Right atrium auricular region (tissue), 2 donors: ENCODE measurements around the gene PRDM11. TPM values are rescaled to one million over a fixed set of nuclear protein-coding genes. Genes with fewer than 3 reads are reported as not detected.

ENCODE experiments used
- DNase-seq: peaks from one replicate; pipeline ENCODE4 v3.0.0-alpha.2; 2019; ENCODE audit warnings: low spot score
- H3K27ac ChIP-seq, 2 donors: fragments of 200-600 bp; sonication (generic); 1 replicate in 1 of 2; 2 replicates in 1 of 2; pipeline ENCODE4 v1.5.1; 2016 to 2019
- H3K27me3 ChIP-seq, 2 donors: fragments of 200-600 bp; sonication (generic); one replicate each; pipeline versions ENCODE4 v1.5.1 to v1.6.0; 2017 to 2019
- H3K36me3 ChIP-seq: fragments of 200-600 bp; sonication (generic); one replicate; pipeline ENCODE4 v1.5.1; 2016
- H3K4me1 ChIP-seq, 2 donors: fragments of 200-600 bp; sonication (generic); one replicate each; pipeline versions ENCODE4 v1.5.1 to v1.6.0; 2017 to 2019
- H3K4me3 ChIP-seq, 2 donors: fragments of 200-600 bp; sonication (generic); 1 replicate in 1 of 2; 2 replicates in 1 of 2; pipeline ENCODE4 v1.5.1; 2017 to 2019; ENCODE audit warnings: mild to moderate bottlenecking in 1 of 2, moderate library complexity in 1 of 2
- H3K9me3 ChIP-seq, 2 donors: fragments of 200-600 bp; sonication (generic); one replicate each; pipeline ENCODE4 v1.5.1; 2019
- total RNA-seq, 2 donors: library from RNA; depleted of rRNA; stranded (reverse); fragments of >200 nt; gene quantifications; one replicate each; pipeline ENCODE4 v1.1.0, GENCODE V29; 2016
- TF ChIP-seq, protein P1 (sequence below), 2 donors: fragments of 200-600 bp; sonication (generic); IDR thresholded peaks; one replicate each; pipeline ENCODE4 v1.5.1; 2019; ENCODE audit warnings: antibody characterized with exemption in 2 of 2

The PRDM11 gene
- total RNA-seq, 2 donors from 2014 or later: 13.5 to 27.6 TPM

- Histone ChIP-seq H3K4me1 (no peaks in the 10 kb centered on the region), H3K27ac (no peak overlapping the region), H3K4me3 (no peak overlapping the region), H3K36me3 (peaks cover 4% of the 10 kb centered on the region), H3K27me3 (no peaks in the 10 kb centered on the region), H3K9me3 (no peaks in the 10 kb centered on the region)
- TF ChIP-seq, protein P1, sequence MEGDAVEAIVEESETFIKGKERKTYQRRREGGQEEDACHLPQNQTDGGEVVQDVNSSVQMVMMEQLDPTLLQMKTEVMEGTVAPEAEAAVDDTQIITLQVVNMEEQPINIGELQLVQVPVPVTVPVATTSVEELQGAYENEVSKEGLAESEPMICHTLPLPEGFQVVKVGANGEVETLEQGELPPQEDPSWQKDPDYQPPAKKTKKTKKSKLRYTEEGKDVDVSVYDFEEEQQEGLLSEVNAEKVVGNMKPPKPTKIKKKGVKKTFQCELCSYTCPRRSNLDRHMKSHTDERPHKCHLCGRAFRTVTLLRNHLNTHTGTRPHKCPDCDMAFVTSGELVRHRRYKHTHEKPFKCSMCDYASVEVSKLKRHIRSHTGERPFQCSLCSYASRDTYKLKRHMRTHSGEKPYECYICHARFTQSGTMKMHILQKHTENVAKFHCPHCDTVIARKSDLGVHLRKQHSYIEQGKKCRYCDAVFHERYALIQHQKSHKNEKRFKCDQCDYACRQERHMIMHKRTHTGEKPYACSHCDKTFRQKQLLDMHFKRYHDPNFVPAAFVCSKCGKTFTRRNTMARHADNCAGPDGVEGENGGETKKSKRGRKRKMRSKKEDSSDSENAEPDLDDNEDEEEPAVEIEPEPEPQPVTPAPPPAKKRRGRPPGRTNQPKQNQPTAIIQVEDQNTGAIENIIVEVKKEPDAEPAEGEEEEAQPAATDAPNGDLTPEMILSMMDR (IDR thresholded peaks at IDR 0.05): no peak
- no peak for DNase-seq
These were observed 86.1 kb downstream of the PRDM11 start for GRCh38 chr11:45232341-45233080.

DNA sequence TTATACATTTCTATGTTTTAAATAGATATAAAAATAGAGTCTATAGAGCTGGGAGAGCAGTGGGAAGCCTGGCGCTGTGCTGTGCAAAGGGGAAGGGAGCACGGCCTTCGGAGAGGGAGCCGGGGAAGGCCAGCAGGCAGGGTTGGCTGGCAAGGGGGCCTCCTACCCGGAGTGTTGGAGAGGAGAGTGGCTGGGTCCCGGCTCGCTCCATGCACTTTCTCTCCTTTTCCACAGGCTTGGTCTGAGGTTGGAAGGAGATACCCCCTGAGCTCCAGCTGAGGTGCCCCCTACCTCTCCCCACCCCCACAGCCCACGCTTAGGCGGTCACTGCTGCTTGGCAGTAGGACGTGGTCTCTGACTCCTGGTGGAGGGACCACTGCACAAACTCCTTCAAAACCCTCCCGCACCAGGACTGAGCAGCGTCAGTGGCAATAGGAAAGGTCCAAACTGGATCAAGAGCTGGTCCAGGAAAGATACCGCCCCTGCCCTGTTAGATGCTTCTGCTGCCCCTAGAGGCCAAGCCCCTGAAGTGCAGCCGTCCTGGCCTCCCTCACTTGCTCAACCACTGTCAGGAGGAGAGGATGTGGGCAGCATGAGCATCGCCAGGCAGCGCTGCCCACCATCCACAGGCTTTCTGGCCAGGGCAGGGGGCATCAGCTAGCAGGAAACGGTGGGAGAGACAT, 86.8 kb downstream of the PRDM11 start:
- TF ChIP-seq, protein P1 (IDR thresholded peaks at IDR 0.05): peak; percentile 77 to 91
- no peaks in the 10 kb centered on the region for H3K36me3 ChIP-seq
- no peaks in the 10 kb centered on the region for H3K27me3 ChIP-seq
- H3K4me3 ChIP-seq: no peak overlapping the region
- DNase-seq: peak; percentile 66
- H3K9me3 ChIP-seq: no peaks in the 10 kb centered on the region
- H3K27ac ChIP-seq: no peak overlapping the region
- no peaks in the 10 kb centered on the region for H3K4me1 ChIP-seq

DNA sequence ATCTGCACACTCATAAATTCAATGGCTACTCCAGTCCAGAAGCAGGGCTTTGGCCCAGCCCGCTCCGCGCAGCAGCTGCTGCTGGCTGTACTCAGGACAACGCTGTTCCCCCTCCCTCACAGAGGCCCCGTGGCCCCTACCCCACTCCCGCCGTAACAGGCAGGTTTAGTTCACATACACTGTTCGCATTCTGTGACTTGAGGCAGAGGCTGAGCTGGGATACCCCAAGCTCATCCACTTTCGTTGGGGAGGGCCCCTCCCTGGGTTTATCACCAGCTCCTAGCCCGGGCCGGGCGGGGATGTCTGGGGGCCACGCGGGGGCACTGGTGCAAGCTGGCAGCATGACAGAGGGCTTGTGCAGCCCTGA, 87.3 kb downstream of the PRDM11 start:
- H3K9me3 ChIP-seq: no peaks in the 10 kb centered on the region
- H3K36me3 ChIP-seq: no peaks in the 10 kb centered on the region
- no peak for DNase-seq
- no peaks in the 10 kb centered on the region for H3K27me3 ChIP-seq
- no peak overlapping the region for H3K4me3 ChIP-seq
- H3K4me1 ChIP-seq: no peaks in the 10 kb centered on the region
- no peak overlapping the region for H3K27ac ChIP-seq
- TF ChIP-seq, protein P1 (IDR thresholded peaks at IDR 0.05): peak; percentile 23 to 33

DNA sequence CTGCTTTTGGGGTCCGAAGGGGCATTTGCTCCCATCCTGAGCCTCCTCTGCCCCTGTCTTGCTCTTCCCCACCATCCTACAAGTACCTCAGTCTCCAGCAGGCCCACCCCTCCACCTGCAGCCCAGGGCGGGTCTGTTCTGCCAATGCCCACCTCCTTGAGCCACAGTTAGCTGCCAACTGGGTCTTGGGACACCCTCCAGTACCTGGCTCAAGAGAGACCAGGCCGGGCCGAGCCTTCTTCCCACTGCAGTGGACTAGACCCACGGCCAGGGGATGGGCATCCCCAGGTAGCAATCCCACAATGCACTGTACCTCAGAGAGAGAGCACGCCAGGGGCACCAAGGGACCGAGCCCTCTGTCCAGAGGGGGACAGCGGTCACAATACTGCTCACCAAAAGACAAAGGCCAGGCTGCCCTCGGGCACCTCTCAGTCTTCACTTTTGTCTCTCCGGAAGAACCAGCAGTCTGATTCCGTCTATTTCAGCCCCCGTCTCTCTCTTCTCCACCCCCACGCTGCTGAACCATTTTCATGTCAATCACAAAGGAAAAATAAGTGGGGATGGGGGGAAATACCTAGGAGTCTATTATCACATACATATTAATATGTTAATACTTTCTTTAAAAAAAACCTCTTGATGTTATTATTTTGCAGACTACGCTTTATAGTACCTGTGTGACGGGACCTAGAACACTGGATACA, 88.0 kb downstream of the PRDM11 start:
- DNase-seq: no peak
- TF ChIP-seq, protein P1 (IDR thresholded peaks at IDR 0.05): no peak
- Histone ChIP-seq H3K4me1 (no peaks in the 10 kb centered on the region), H3K27me3 (no peaks in the 10 kb centered on the region), H3K36me3 (no peaks in the 10 kb centered on the region), H3K9me3 (no peaks in the 10 kb centered on the region), H3K27ac (no peak overlapping the region), H3K4me3 (no peak overlapping the region)

GRCh38 chr11:45237711-45238315, 91.4 kb downstream of the PRDM11 start:
- Histone ChIP-seq H3K4me3 (no peak overlapping the region), H3K9me3 (no peaks in the 10 kb centered on the region), H3K27ac (no peak overlapping the region), H3K36me3 (no peaks in the 10 kb centered on the region), H3K27me3 (no peaks in the 10 kb centered on the region), H3K4me1 (no peaks in the 10 kb centered on the region)
- DNase-seq: no peak
- TF ChIP-seq, protein P1 (IDR thresholded peaks at IDR 0.05): no peak
